Neural progenitor cell (in vitro differentiated cells): ENCODE data around the gene RGL4. TPM values are rescaled to one million over a fixed set of nuclear protein-coding genes. Genes with fewer than 3 reads are reported as not detected.

Experiments used
- DNase-seq: peaks from one replicate; pipeline ENCODE4 v3.0.0-alpha.2; 2016; ENCODE audit warnings: low spot score
- H2AFZ ChIP-seq: fragments of 200-600 bp; sonication (generic); replicated peaks from 2 replicates; pipeline ENCODE4 v1.6.1; 2016; ENCODE audit warnings: antibody characterized with exemption
- H3F3A ChIP-seq: fragments of 200-600 bp; sonication (generic); 2 replicates; pipeline ENCODE4 v1.6.1; 2016; ENCODE audit warnings: antibody characterized with exemption, low read depth
- H3K27ac ChIP-seq: fragments of 200-600 bp; sonication (generic); 2 replicates; pipeline ENCODE4 v1.5.1; 2016; ENCODE audit warnings: mild to moderate bottlenecking
- H3K27me3 ChIP-seq: fragments of 200-600 bp; sonication (generic); 2 replicates; pipeline ENCODE4 v1.6.1; 2016; ENCODE audit warnings: mild to moderate bottlenecking, moderate library complexity
- H3K36me3 ChIP-seq: fragments of 200-600 bp; sonication (generic); 2 replicates; pipeline ENCODE4 v1.5.1; 2016
- H3K4me1 ChIP-seq: fragments of 200-600 bp; sonication (generic); 2 replicates; pipeline ENCODE4 v1.6.1; 2016; ENCODE audit warnings: mixed run types
- H3K4me2 ChIP-seq: fragments of 200-600 bp; sonication (generic); 2 replicates; pipeline ENCODE4 v1.6.1; 2016
- H3K4me3 ChIP-seq: fragments of 200-600 bp; sonication (generic); 2 replicates; pipeline ENCODE4 v1.5.1; 2016
- H3K79me2 ChIP-seq: fragments of 200-600 bp; sonication (generic); 2 replicates; pipeline ENCODE4 v1.6.1; 2016; ENCODE audit warnings: low read depth
- H3K9ac ChIP-seq: fragments of 200-600 bp; sonication (generic); 2 replicates; pipeline ENCODE4 v1.6.1; 2016
- H3K9me3 ChIP-seq: fragments of 200-600 bp; sonication (generic); 2 replicates; pipeline ENCODE4 v1.5.1; 2016; ENCODE audit warnings: low read depth
- H4K20me1 ChIP-seq: fragments of 200-600 bp; sonication (generic); 2 replicates; pipeline ENCODE4 v1.6.1; 2016; ENCODE audit warnings: low read depth
- H3K27ac Mint-ChIP-seq: 3 replicates; pipeline ENCODE4 v1.8.0; 2021; ENCODE audit warnings: mixed read lengths
- H3K27me3 Mint-ChIP-seq: 2 replicates; pipeline ENCODE4 v1.8.0; 2022; ENCODE audit warnings: low read depth, mild to moderate bottlenecking, inconsistent platforms, moderate library complexity, mixed read lengths; ENCODE audit not compliant: insufficient read depth
- H3K36me3 Mint-ChIP-seq: 3 replicates; pipeline ENCODE4 v1.8.0; 2021; ENCODE audit warnings: mixed read lengths
- H3K4me1 Mint-ChIP-seq: 3 replicates; pipeline ENCODE4 v1.8.0; 2021; ENCODE audit warnings: mixed read lengths
- H3K4me3 Mint-ChIP-seq: 3 replicates; pipeline ENCODE4 v1.8.0; 2021; ENCODE audit warnings: mild to moderate bottlenecking, moderate library complexity, mixed read lengths
- H3K9me3 Mint-ChIP-seq: 3 replicates; pipeline ENCODE4 v1.8.0; 2020; ENCODE audit warnings: mixed read lengths
- EZH2 ChIP-seq: fragments of 200-600 bp; sonication (generic); IDR thresholded peaks from 2 replicates; pipeline ENCODE4 v1.6.1; 2017; ENCODE audit warnings: antibody characterized with exemption, mild to moderate bottlenecking, moderate library complexity
- EZH2phosphoT487 ChIP-seq: fragments of 200-600 bp; sonication (generic); IDR thresholded peaks from 2 replicates; pipeline ENCODE4 v1.6.1; 2017; ENCODE audit warnings: antibody characterized with exemption
- total RNA-seq: library from RNA; depleted of rRNA; stranded (reverse); fragments of >200 nt; gene quantifications from 2 replicates; pipeline ENCODE4 v1.2.3, GENCODE V29; 2015; ENCODE audit warnings: low replicate concordance
- TF ChIP-seq, protein P1 (sequence below): fragments of 200-600 bp; sonication (generic); IDR thresholded peaks from 2 replicates; pipeline ENCODE4 v1.5.1; 2017; ENCODE audit warnings: antibody characterized with exemption, mild to moderate bottlenecking

The RGL4 gene
- total RNA-seq, 1 donor from 2014 or later: not detected

DNA sequence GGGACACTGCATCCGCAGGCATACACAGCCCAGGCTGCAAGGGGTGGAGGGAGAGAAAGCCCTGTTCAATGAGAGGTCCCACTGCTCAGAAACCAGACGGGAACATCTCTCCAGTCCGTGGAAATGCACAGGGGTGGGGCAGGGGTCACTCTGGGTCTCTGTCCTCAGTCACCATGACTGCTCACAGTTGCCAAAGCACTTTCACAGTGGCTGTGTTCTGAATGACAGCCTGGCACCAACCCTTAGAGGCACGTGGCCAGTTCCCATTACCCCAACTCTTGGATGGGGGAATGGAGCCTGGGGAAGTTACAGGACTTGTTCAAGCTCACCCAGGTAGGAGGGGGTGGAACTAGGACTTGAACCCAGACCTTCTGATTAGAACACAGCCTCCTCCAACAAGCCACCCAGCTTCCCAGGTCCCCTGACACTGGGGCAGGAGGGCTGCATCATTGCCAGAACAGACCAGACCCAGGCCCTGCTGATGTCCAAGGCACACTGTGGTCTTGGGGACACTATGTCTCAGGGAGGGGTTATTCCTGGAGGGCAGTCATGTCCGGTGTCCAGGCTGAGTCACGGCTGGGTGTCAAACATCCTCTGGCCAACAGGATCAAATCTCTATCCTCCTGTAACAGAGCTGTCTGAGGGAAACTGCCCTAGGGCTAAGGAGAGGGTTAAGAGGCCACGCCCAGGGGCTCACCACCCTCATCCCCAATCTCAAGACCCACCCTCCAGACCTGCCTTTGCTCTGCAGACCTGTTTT, 51.9 kb downstream of the RGL4 start:
- Mint-ChIP-seq H3K4me1 (no peaks in the 10 kb centered on the region), H3K27ac (no peak overlapping the region), H3K9me3 (no peaks in the 10 kb centered on the region), H3K4me3 (no peak overlapping the region), H3K27me3 (peaks cover 6% of the 10 kb centered on the region), H3K36me3 (peaks cover 30% of the 10 kb centered on the region)
- Histone ChIP-seq H4K20me1 (no peaks in the 10 kb centered on the region), H3K27me3 (no peaks in the 10 kb centered on the region), H3K4me3 (no peak overlapping the region), H3F3A (no peaks in the 10 kb centered on the region), H3K79me2 (no peaks in the 10 kb centered on the region), H3K9me3 (no peaks in the 10 kb centered on the region), H3K9ac (no peak overlapping the region), H2AFZ (no peak overlapping the region), H3K27ac (no peak overlapping the region), H3K4me1 (no peaks in the 10 kb centered on the region), H3K4me2 (no peak overlapping the region), H3K36me3 (no peaks in the 10 kb centered on the region)
- DNase-seq: no peak
- TF ChIP-seq, protein P1, sequence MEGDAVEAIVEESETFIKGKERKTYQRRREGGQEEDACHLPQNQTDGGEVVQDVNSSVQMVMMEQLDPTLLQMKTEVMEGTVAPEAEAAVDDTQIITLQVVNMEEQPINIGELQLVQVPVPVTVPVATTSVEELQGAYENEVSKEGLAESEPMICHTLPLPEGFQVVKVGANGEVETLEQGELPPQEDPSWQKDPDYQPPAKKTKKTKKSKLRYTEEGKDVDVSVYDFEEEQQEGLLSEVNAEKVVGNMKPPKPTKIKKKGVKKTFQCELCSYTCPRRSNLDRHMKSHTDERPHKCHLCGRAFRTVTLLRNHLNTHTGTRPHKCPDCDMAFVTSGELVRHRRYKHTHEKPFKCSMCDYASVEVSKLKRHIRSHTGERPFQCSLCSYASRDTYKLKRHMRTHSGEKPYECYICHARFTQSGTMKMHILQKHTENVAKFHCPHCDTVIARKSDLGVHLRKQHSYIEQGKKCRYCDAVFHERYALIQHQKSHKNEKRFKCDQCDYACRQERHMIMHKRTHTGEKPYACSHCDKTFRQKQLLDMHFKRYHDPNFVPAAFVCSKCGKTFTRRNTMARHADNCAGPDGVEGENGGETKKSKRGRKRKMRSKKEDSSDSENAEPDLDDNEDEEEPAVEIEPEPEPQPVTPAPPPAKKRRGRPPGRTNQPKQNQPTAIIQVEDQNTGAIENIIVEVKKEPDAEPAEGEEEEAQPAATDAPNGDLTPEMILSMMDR: no peak
- TF ChIP-seq EZH2 (no peak), EZH2phosphoT487 (no peak)

DNA sequence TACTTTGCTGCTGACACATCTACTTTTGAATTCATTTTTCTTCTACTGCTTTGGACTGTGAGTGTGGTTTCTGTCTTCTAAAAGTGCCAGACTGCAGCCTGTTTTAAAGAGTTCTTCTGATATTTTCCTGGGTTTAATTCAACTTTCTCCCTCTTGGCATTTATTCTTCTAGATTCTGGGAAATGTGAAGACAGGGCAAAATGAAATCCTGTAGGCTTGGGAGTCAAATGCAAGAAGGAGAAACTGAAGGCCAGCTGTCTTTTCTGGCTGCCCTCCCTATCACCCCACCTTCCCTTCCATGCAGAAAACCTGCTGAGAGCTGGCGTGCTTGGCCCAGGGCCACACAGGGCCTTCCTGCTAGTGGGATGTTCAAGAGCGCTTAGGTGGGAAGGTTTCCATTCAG, 52.5 kb downstream of the RGL4 start:
- TF ChIP-seq, protein P1: no peak
- TF ChIP-seq EZH2: no peak
- TF ChIP-seq EZH2phosphoT487: no peak
- no peak overlapping the region for H2AFZ ChIP-seq
- H3K27ac ChIP-seq: no peak overlapping the region
- H3K9me3 Mint-ChIP-seq: no peaks in the 10 kb centered on the region
- DNase-seq: no peak
- peaks cover 6% of the 10 kb centered on the region for H3K27me3 Mint-ChIP-seq
- no peaks in the 10 kb centered on the region for H3K9me3 ChIP-seq
- H4K20me1 ChIP-seq: no peaks in the 10 kb centered on the region
- H3K4me1 ChIP-seq: no peaks in the 10 kb centered on the region
- H3K4me1 Mint-ChIP-seq: no peaks in the 10 kb centered on the region
- H3K27me3 ChIP-seq: no peaks in the 10 kb centered on the region
- no peaks in the 10 kb centered on the region for H3K36me3 ChIP-seq
- H3K79me2 ChIP-seq: no peaks in the 10 kb centered on the region
- H3K9ac ChIP-seq: no peak overlapping the region
- H3F3A ChIP-seq: no peaks in the 10 kb centered on the region
- H3K4me3 ChIP-seq: no peak overlapping the region
- no peak overlapping the region for H3K27ac Mint-ChIP-seq
- no peak overlapping the region for H3K4me2 ChIP-seq
- H3K36me3 Mint-ChIP-seq: peaks cover 30% of the 10 kb centered on the region
- no peak overlapping the region for H3K4me3 Mint-ChIP-seq

DNA sequence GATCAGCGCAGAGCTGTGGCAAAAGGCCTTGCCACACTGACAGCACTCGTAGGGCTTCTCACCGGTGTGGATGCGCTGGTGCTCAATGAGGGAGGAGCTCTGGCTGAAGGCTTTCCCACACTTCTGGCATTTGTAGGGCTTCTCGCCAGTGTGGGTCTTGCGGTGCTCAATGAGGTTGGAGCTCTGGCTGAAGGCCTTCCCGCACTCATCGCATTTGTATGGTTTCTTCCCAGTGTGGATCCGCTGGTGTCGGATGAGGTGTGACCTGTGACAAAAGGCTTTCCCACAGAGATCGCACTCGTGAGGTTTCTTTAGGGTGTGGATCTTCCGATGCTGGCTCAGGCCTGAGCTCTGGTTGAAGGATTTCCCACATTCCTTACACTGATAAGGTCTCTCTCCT, 53.2 kb downstream of the RGL4 start:
- Histone ChIP-seq H3K27ac (no peak overlapping the region), H3K4me1 (no peaks in the 10 kb centered on the region), H3K9ac (no peak overlapping the region), H3K36me3 (no peaks in the 10 kb centered on the region), H3K27me3 (no peaks in the 10 kb centered on the region), H3F3A (no peaks in the 10 kb centered on the region), H3K4me3 (no peak overlapping the region), H3K4me2 (no peak overlapping the region), H3K9me3 (no peaks in the 10 kb centered on the region), H2AFZ (no peak overlapping the region), H4K20me1 (no peaks in the 10 kb centered on the region), H3K79me2 (no peaks in the 10 kb centered on the region)
- Mint-ChIP-seq H3K9me3 (no peaks in the 10 kb centered on the region), H3K27ac (peak overlapping the region; percentile 2), H3K4me1 (no peaks in the 10 kb centered on the region), H3K36me3 (peaks cover 27% of the 10 kb centered on the region), H3K27me3 (peaks cover 6% of the 10 kb centered on the region), H3K4me3 (no peak overlapping the region)
- no peak for TF ChIP-seq EZH2phosphoT487
- DNase-seq: no peak

DNA sequence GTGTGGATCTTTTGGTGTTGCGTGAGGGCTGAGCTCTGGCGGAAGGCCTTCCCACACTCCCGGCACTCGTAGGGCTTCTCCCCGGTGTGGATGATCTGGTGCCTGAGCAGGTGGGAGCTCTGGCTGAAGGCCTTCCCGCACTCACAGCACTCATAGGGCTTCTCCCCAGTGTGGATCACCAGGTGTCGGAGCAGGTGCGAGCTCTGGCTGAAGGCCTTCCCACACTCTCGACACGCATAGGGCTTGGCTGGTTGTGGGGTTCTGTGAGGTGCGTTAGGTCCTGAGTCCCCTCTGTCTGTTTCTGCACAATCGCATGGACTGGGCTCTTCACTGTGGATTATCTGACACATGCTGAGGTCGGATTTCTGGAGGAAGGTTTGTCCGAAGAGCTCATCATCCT, 53.7 kb downstream of the RGL4 start:
- no peak overlapping the region for H2AFZ ChIP-seq
- H3K9me3 Mint-ChIP-seq: no peaks in the 10 kb centered on the region
- H3K27ac ChIP-seq: no peak overlapping the region
- H3K27me3 ChIP-seq: no peaks in the 10 kb centered on the region
- TF ChIP-seq, protein P1: no peak
- TF ChIP-seq EZH2phosphoT487: no peak
- TF ChIP-seq EZH2: no peak
- H3K9me3 ChIP-seq: no peaks in the 10 kb centered on the region
- H3K27me3 Mint-ChIP-seq: peaks cover 6% of the 10 kb centered on the region
- DNase-seq: no peak
- peak overlapping the region; percentile 42 for H3K4me3 Mint-ChIP-seq
- no peaks in the 10 kb centered on the region for H3K79me2 ChIP-seq
- H3K4me2 ChIP-seq: no peak overlapping the region
- H3K4me1 ChIP-seq: no peaks in the 10 kb centered on the region
- no peak overlapping the region for H3K9ac ChIP-seq
- H3K4me1 Mint-ChIP-seq: peaks cover under 1% of the 10 kb centered on the region
- no peaks in the 10 kb centered on the region for H4K20me1 ChIP-seq
- H3K36me3 ChIP-seq: no peaks in the 10 kb centered on the region
- H3F3A ChIP-seq: no peaks in the 10 kb centered on the region
- H3K27ac Mint-ChIP-seq: peak overlapping the region; percentile 2
- H3K36me3 Mint-ChIP-seq: peaks cover 27% of the 10 kb centered on the region
- no peak overlapping the region for H3K4me3 ChIP-seq
